ENCODE data around the gene YTHDC1.

DNA sequence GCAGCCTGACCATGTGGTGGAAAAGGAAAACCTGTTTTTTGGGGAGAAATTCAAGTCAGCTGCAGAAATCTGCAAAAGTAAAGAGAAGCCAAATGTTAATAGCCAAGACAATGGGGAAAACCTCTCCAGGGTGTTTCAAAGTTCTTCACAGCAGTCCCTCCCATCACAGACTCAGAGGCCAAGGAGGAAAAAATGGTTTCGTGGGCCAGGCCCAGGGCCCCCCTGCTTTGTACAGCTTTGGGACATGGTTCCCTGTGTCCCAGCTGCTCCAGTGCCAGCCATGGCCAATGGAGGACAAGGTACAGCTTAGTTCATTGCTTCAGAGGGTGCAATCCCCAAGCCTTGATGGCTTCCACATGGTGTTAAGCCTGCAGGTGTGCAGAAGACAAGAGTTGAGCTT is 15.2 kb upstream of the YTHDC1 start:
- TF ChIP-seq POLR2A (IDR thresholded peaks at IDR 0.05) = no peak
- TF ChIP-seq, protein P1, sequence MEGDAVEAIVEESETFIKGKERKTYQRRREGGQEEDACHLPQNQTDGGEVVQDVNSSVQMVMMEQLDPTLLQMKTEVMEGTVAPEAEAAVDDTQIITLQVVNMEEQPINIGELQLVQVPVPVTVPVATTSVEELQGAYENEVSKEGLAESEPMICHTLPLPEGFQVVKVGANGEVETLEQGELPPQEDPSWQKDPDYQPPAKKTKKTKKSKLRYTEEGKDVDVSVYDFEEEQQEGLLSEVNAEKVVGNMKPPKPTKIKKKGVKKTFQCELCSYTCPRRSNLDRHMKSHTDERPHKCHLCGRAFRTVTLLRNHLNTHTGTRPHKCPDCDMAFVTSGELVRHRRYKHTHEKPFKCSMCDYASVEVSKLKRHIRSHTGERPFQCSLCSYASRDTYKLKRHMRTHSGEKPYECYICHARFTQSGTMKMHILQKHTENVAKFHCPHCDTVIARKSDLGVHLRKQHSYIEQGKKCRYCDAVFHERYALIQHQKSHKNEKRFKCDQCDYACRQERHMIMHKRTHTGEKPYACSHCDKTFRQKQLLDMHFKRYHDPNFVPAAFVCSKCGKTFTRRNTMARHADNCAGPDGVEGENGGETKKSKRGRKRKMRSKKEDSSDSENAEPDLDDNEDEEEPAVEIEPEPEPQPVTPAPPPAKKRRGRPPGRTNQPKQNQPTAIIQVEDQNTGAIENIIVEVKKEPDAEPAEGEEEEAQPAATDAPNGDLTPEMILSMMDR (IDR thresholded peaks at IDR 0.05) = no peak
